Mesenchymal stem cell (in vitro differentiated cells and primary cell): Measurements from ENCODE around the gene PCIF1.
A peak's percentile ranks its signal among the peaks of the same experiment; 100 is the strongest.

ENCODE experiments used
- DNase-seq: peaks from one replicate; pipeline ENCODE4 v3.0.0-alpha.2; 2013
- H2AFZ ChIP-seq: one replicate; pipeline ENCODE4 v1.6.1; 2013; ENCODE audit warnings: low read depth, mild to moderate bottlenecking, control low read depth, inconsistent platforms, low read length, moderate library complexity
- H2AK5ac ChIP-seq: 2 replicates; pipeline ENCODE4 v1.6.1; 2013; ENCODE audit warnings: low read length, moderate library complexity, mild to moderate bottlenecking, inconsistent platforms; ENCODE audit not compliant: severe bottlenecking
- H2BK120ac ChIP-seq: one replicate; pipeline ENCODE4 v1.6.1; 2013; ENCODE audit warnings: low read depth, mild to moderate bottlenecking, inconsistent platforms, low read length, moderate library complexity
- H2BK12ac ChIP-seq, 2 experiments: one replicate each; pipeline ENCODE4 v1.6.1; 2013; ENCODE audit warnings: inconsistent platforms in 2 of 2, low read length in 2 of 2, mild to moderate bottlenecking in 2 of 2, moderate library complexity in 2 of 2, control low read depth in 1 of 2
- H2BK15ac ChIP-seq: one replicate; pipeline ENCODE4 v1.6.1; 2013; ENCODE audit warnings: mild to moderate bottlenecking, low read depth, inconsistent platforms; ENCODE audit not compliant: poor library complexity, severe bottlenecking
- H2BK5ac ChIP-seq: 2 replicates; pipeline ENCODE4 v1.6.1; 2013; ENCODE audit warnings: low read depth, mild to moderate bottlenecking, low read length, control low read depth, inconsistent platforms; ENCODE audit not compliant: poor library complexity, severe bottlenecking
- H3K14ac ChIP-seq, 2 experiments: one replicate each; pipeline ENCODE4 v1.6.1; 2013; ENCODE audit warnings: inconsistent platforms in 2 of 2, low read length in 2 of 2, control low read depth in 1 of 2, mild to moderate bottlenecking in 1 of 2, moderate library complexity in 1 of 2
- H3K18ac ChIP-seq, 2 experiments: one replicate each; pipeline ENCODE4 v1.6.1; 2013; ENCODE audit warnings: inconsistent platforms in 2 of 2, low read length in 2 of 2, control low read depth in 1 of 2, low read depth in 1 of 2, mild to moderate bottlenecking in 1 of 2
- H3K23ac ChIP-seq, 2 experiments: one replicate each; pipeline ENCODE4 v1.6.1; 2013; ENCODE audit warnings: inconsistent platforms in 2 of 2, low read length in 2 of 2, mild to moderate bottlenecking in 2 of 2, moderate library complexity in 2 of 2, control low read depth in 1 of 2
- H3K27ac ChIP-seq: 2 replicates; pipeline ENCODE4 v1.5.1; 2013; ENCODE audit warnings: mild to moderate bottlenecking, moderate library complexity, low read length, control low read depth, inconsistent platforms; ENCODE audit not compliant: poor library complexity, severe bottlenecking
- H3K27me3 ChIP-seq, 2 experiments: 2 replicates each; pipeline versions ENCODE4 v1.6.1 to v1.7.0; 2013; ENCODE audit warnings: low read length in 2 of 2, mild to moderate bottlenecking in 2 of 2, moderate library complexity in 2 of 2, control low read depth in 1 of 2, inconsistent platforms in 1 of 2; ENCODE audit not compliant: control insufficient read depth in 1 of 2, insufficient read depth in 1 of 2
- H3K36me3 ChIP-seq, 2 experiments: 2 replicates each; pipeline versions ENCODE4 v1.6.1 to v1.7.0; 2013; ENCODE audit warnings: low read length in 2 of 2, control low read depth in 1 of 2, inconsistent platforms in 1 of 2, low read depth in 1 of 2, mild to moderate bottlenecking in 1 of 2; ENCODE audit not compliant: insufficient read depth in 2 of 2, control insufficient read depth in 1 of 2
- H3K4ac ChIP-seq, 2 experiments: one replicate each; pipeline ENCODE4 v1.6.1; 2013; ENCODE audit warnings: inconsistent platforms in 2 of 2, low read length in 2 of 2, mild to moderate bottlenecking in 2 of 2, moderate library complexity in 2 of 2, control low read depth in 1 of 2, low read depth in 1 of 2
- H3K4me1 ChIP-seq: 2 replicates; pipeline ENCODE4 v1.6.1; 2013; ENCODE audit warnings: low read depth, low read length, control low read depth; ENCODE audit not compliant: control insufficient read depth, insufficient read depth
- H3K4me2 ChIP-seq: 2 replicates; pipeline ENCODE4 v1.6.1; 2013; ENCODE audit warnings: low read length, mild to moderate bottlenecking, inconsistent platforms; ENCODE audit not compliant: poor library complexity, severe bottlenecking
- H3K4me3 ChIP-seq, 2 experiments: 2 replicates each; pipeline versions ENCODE4 v1.5.1 to v1.7.0; 2013; ENCODE audit warnings: low read length in 2 of 2, mild to moderate bottlenecking in 2 of 2, control low read depth in 1 of 2, low read depth in 1 of 2; ENCODE audit not compliant: insufficient read depth in 1 of 2
- H3K79me1 ChIP-seq: replicated peaks from 2 replicates; pipeline ENCODE4 v1.6.1; 2013; ENCODE audit warnings: mild to moderate bottlenecking, control low read depth, low read length, inconsistent platforms; ENCODE audit not compliant: poor library complexity, severe bottlenecking
- H3K9ac ChIP-seq: 2 replicates; pipeline ENCODE4 v1.7.0; 2013; ENCODE audit warnings: mild to moderate bottlenecking, low read length, moderate library complexity
- H3K9me3 ChIP-seq: 2 replicates; pipeline ENCODE4 v1.7.0; 2013; ENCODE audit warnings: mild to moderate bottlenecking, low read length; ENCODE audit not compliant: control insufficient read depth
- H4K8ac ChIP-seq: one replicate; pipeline ENCODE4 v1.6.1; 2013; ENCODE audit warnings: inconsistent platforms, mild to moderate bottlenecking, low read length, moderate library complexity
- H4K91ac ChIP-seq: one replicate; pipeline ENCODE4 v1.6.1; 2013; ENCODE audit warnings: mild to moderate bottlenecking, low read length, inconsistent platforms
- WGBS: methylation state at CpG from one replicate; pipeline ENCODE4 v1.1.7; 2013; ENCODE audit warnings: mixed read lengths; 5-methylcytosine and 5-hydroxymethylcytosine counted together

PCIF1 gene

GRCh38 chr20:45892828-45893500, 41.5 kb upstream of the PCIF1 start:
- Histone ChIP-seq H2BK5ac (no peak overlapping the region), H3K4me1 (peaks cover 30% of the 10 kb centered on the region), H2BK15ac (no peak overlapping the region), H3K4ac (no peak overlapping the region), H3K18ac (no peak overlapping the region), H4K91ac (no peak overlapping the region), H3K27me3 (no peaks in the 10 kb centered on the region), H2BK120ac (no peak overlapping the region), H3K14ac (no peak overlapping the region), H3K4me2 (no peak overlapping the region), H3K79me1 (peaks cover 26% of the 10 kb centered on the region), H3K23ac (no peak overlapping the region), H2AK5ac (peak overlapping the region; percentile 22), H2AFZ (no peak overlapping the region), H3K27ac (no peak overlapping the region), H3K36me3 (peaks cover 53 to 64% of the 10 kb centered on the region in 2 experiments), H3K9ac (peak overlapping the region; percentile 91), H3K9me3 (no peaks in the 10 kb centered on the region), H4K8ac (no peak overlapping the region), H2BK12ac (peak overlapping the region in 1 of 2 experiments; percentile 39), H3K4me3 (peak overlapping the region in 1 of 2 experiments; percentile 88)
- no peak for DNase-seq
- WGBS: 98% methylated on average over 4 of the region's 4 CpGs

DNA sequence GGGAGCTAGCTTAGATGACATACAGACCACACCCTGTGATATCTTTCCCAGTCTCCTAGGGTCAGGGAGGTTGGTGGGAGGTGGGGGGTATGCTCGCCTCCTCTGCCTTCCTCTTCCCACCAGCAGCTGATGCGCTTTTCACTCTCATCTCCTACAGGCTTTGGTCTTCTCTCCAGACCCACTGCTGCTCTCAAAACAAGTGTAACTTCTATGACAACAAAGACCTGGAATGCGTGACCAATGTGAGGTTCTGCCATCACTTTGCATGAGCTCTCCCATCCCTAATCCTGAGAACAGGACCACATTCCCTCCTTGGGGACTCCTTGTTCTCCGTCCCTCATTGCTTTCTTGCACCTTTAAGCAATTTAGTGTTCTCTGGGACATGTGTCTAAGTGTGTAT, 40.7 kb upstream of the PCIF1 start:
- H3K27me3 ChIP-seq: no peaks in the 10 kb centered on the region
- no peak overlapping the region for H4K91ac ChIP-seq
- no peak overlapping the region for H2BK120ac ChIP-seq
- H3K18ac ChIP-seq: no peak overlapping the region
- WGBS: 93% methylated on average over 4 of the region's 4 CpGs
- H3K4me1 ChIP-seq: peaks cover 27% of the 10 kb centered on the region
- H3K14ac ChIP-seq: no peak overlapping the region
- no peak overlapping the region for H2BK15ac ChIP-seq
- H3K23ac ChIP-seq: no peak overlapping the region
- peaks cover 57 to 67% of the 10 kb centered on the region in 2 experiments for H3K36me3 ChIP-seq
- H2AFZ ChIP-seq: no peak overlapping the region
- no peak overlapping the region for H3K27ac ChIP-seq
- no peak overlapping the region for H2BK12ac ChIP-seq
- no peak overlapping the region for H3K4me3 ChIP-seq
- no peak for DNase-seq
- no peak overlapping the region for H3K9ac ChIP-seq
- no peak overlapping the region for H3K4ac ChIP-seq
- peaks cover 22% of the 10 kb centered on the region for H3K79me1 ChIP-seq
- H2AK5ac ChIP-seq: peak overlapping the region; percentile 26
- no peaks in the 10 kb centered on the region for H3K9me3 ChIP-seq
- H4K8ac ChIP-seq: no peak overlapping the region
- no peak overlapping the region for H2BK5ac ChIP-seq
- H3K4me2 ChIP-seq: no peak overlapping the region

DNA sequence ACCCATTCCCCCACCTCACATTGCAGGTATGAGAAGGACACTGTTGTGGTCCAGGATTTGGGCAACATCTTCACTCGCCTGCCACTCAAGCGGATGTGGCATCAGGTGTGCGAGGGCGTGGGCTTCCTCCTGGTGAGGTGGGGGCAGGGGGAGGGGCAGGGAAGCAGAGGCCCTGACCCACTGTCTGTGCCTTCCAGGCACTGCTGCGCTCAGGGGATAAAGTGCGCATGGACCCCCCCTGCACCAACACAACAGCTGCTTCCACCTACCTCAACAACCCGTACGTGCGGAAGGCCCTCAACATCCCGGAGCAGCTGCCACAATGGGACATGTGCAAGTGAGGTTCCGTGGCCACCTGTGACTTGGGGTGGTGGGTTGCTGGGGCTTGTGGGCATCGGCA, 39.7 kb upstream of the PCIF1 start:
- 83% methylated on average over 4 of the region's 12 CpGs for WGBS
- Histone ChIP-seq H3K23ac (no peak overlapping the region), H3K36me3 (peaks cover 64 to 72% of the 10 kb centered on the region in 2 experiments), H3K27ac (no peak overlapping the region), H3K4me2 (no peak overlapping the region), H2AFZ (no peak overlapping the region), H2BK120ac (no peak overlapping the region), H3K4ac (no peak overlapping the region), H4K8ac (no peak overlapping the region), H2BK5ac (no peak overlapping the region), H2BK15ac (no peak overlapping the region), H3K4me1 (peaks cover 25% of the 10 kb centered on the region), H2BK12ac (no peak overlapping the region), H3K9me3 (no peaks in the 10 kb centered on the region), H3K27me3 (no peaks in the 10 kb centered on the region), H3K79me1 (peaks cover 21% of the 10 kb centered on the region), H3K18ac (no peak overlapping the region), H3K4me3 (no peak overlapping the region), H4K91ac (peak overlapping the region; percentile 12), H3K14ac (no peak overlapping the region), H3K9ac (no peak overlapping the region), H2AK5ac (no peak overlapping the region)
- no peak for DNase-seq

DNA sequence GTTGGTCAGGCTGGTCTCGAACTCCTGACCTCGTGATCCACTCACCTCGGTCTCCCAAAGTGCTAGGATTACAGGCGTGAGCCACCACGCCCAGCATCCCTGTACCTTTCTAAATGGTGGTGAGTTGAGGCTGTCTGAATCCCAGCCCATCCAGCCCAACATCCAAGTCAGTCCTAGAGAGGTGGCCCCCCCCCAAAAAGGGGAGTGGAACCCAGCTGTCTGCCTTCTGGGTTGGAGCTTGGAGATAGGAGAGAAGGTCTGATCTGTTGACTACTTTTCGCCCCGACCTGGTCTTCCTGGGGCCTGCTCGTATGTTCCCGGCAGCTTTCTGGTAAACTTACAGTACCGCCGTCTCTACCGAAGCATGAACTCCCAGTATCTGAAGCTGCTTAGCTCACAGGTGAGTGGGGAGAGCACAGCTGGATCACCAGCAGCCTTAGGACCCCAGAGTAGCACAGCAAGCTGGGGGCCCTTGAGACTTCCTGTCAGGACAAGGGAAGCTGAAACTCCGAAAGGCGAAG, 37.8 kb upstream of the PCIF1 start:
- Histone ChIP-seq H2BK120ac (no peak overlapping the region), H2AK5ac (no peak overlapping the region), H3K79me1 (peaks cover 16% of the 10 kb centered on the region), H4K91ac (no peak overlapping the region), H3K9ac (no peak overlapping the region), H3K36me3 (peaks cover 68 to 84% of the 10 kb centered on the region in 2 experiments), H4K8ac (peak overlapping the region; percentile 24), H3K14ac (no peak overlapping the region), H2BK12ac (no peak overlapping the region), H3K27ac (no peak overlapping the region), H3K4me2 (no peak overlapping the region), H3K18ac (no peak overlapping the region), H3K4me1 (peaks cover 15% of the 10 kb centered on the region), H3K23ac (no peak overlapping the region), H2AFZ (no peak overlapping the region), H3K27me3 (no peaks in the 10 kb centered on the region), H2BK5ac (no peak overlapping the region), H3K9me3 (no peaks in the 10 kb centered on the region), H3K4me3 (no peak overlapping the region), H3K4ac (no peak overlapping the region), H2BK15ac (no peak overlapping the region)
- DNase-seq: no peak
- 97% methylated on average over 12 of the region's 14 CpGs for WGBS
